Measurements from ENCODE around the gene CRACR2B. TPM values are rescaled to one million over a fixed set of nuclear protein-coding genes. Genes with fewer than 3 reads are reported as not detected.

Gene CRACR2B
- total RNA-seq, 1 experiment from 2014 or later = 17.5 TPM

DNA sequence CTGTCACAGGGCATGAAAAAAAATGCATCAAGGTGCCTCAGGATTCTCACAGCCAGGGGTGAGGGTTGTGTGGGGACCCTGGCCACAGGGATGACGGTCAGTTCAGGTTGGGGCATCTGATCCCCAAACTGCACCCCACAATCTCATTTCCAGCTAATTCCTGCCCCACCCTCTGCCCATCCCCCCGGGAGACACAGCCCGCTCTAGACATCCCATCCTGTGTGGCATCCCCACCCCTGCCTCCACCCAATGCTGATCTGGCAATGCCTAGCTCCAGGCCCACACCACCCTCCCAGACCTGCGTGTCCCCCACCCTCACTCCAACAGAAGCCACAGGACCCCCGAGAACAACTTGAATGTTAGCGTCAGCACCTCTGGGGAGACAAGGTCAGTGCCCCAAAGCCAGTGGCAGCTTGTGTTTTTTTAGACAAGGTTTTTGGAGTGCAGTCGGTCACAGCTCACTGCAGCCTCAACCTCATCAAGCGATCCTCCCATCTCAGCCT lies 40.2 kb downstream of the CRACR2B start:
- Histone ChIP-seq H3K4me2 (no peak overlapping the region), H3K27me3 (ENCODE audit: insufficient read depth, low read depth) (no peaks in the 10 kb centered on the region), H3K79me2 (ENCODE audit: low read depth) (no peaks in the 10 kb centered on the region), H3K4me1 (replicated peaks; ENCODE audit: insufficient read depth) (no peaks in the 10 kb centered on the region), H3K27ac (no peak overlapping the region), H3K4me3 (no peak overlapping the region), H3K9me3 (ENCODE audit: insufficient read depth, low read depth) (no peaks in the 10 kb centered on the region), H2AFZ (no peak overlapping the region), H3F3A (ENCODE audit: insufficient read depth, low read depth) (no peaks in the 10 kb centered on the region), H3K9me2 (ENCODE audit: insufficient read depth) (no peaks in the 10 kb centered on the region), H4K20me1 (ENCODE audit: insufficient read depth) (no peaks in the 10 kb centered on the region; the same call in 1 of the 2 replicates), H3K36me3 (ENCODE audit: low read depth) (no peaks in the 10 kb centered on the region)
- POLR2A ChIA-PET (ENCODE audit: unreplicated experiment) = no interaction called here
- TF ChIP-seq, protein P1, sequence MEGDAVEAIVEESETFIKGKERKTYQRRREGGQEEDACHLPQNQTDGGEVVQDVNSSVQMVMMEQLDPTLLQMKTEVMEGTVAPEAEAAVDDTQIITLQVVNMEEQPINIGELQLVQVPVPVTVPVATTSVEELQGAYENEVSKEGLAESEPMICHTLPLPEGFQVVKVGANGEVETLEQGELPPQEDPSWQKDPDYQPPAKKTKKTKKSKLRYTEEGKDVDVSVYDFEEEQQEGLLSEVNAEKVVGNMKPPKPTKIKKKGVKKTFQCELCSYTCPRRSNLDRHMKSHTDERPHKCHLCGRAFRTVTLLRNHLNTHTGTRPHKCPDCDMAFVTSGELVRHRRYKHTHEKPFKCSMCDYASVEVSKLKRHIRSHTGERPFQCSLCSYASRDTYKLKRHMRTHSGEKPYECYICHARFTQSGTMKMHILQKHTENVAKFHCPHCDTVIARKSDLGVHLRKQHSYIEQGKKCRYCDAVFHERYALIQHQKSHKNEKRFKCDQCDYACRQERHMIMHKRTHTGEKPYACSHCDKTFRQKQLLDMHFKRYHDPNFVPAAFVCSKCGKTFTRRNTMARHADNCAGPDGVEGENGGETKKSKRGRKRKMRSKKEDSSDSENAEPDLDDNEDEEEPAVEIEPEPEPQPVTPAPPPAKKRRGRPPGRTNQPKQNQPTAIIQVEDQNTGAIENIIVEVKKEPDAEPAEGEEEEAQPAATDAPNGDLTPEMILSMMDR (conservative IDR thresholded peaks at IDR 0.05) = no peak
- no peak for TF ChIP-seq EZH2 (IDR thresholded peaks at IDR 0.05; ENCODE audit: low read depth)
- no peak for DNase-seq
- no TSS peak for BruUV-seq (replicated peaks)
- intact Hi-C loops (cut with micrococcal nuclease; ENCODE audit: unreplicated experiment) = no loop called here
- CTCF ChIA-PET = no interaction called here

DNA sequence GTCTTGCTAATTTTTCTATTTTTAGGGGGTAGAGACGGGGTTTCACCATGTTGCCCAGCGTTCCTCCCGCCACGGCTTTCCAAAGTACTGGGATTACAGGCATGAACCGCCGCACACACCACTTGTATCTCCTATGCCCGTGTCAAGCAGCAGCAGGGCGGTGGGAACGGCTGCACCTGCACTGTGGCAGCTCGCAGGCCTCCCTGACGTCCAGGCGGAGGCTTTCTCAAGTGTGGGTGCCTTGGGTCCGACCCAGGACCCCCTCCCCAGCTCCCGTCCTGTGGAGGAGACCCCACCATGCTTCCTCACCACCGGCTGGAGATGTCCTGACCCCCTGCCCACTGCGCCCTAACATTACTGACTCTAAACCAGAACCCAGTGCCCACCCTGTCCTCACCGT lies 40.7 kb downstream of the CRACR2B start:
- Histone ChIP-seq H4K20me1 (ENCODE audit: insufficient read depth) (no peaks in the 10 kb centered on the region; the same call in 1 of the 2 replicates), H3K9me3 (ENCODE audit: insufficient read depth, low read depth) (no peaks in the 10 kb centered on the region), H3K4me1 (replicated peaks; ENCODE audit: insufficient read depth) (no peaks in the 10 kb centered on the region), H3K79me2 (ENCODE audit: low read depth) (no peaks in the 10 kb centered on the region), H3F3A (ENCODE audit: insufficient read depth, low read depth) (no peaks in the 10 kb centered on the region), H3K9me2 (ENCODE audit: insufficient read depth) (no peaks in the 10 kb centered on the region), H3K4me3 (no peak overlapping the region), H3K27ac (no peak overlapping the region), H2AFZ (no peak overlapping the region), H3K36me3 (ENCODE audit: low read depth) (no peaks in the 10 kb centered on the region), H3K4me2 (no peak overlapping the region), H3K27me3 (ENCODE audit: insufficient read depth, low read depth) (no peaks in the 10 kb centered on the region)
- POLR2A ChIA-PET (ENCODE audit: unreplicated experiment) = no interaction called here
- BruUV-seq (replicated peaks) = no TSS peak
- TF ChIP-seq, protein P1 (conservative IDR thresholded peaks at IDR 0.05) = no peak
- no peak for TF ChIP-seq EZH2 (IDR thresholded peaks at IDR 0.05; ENCODE audit: low read depth)
- intact Hi-C loops (cut with micrococcal nuclease; ENCODE audit: unreplicated experiment) = no loop called here
- CTCF ChIA-PET = no interaction called here
- DNase-seq = no peak

DNA sequence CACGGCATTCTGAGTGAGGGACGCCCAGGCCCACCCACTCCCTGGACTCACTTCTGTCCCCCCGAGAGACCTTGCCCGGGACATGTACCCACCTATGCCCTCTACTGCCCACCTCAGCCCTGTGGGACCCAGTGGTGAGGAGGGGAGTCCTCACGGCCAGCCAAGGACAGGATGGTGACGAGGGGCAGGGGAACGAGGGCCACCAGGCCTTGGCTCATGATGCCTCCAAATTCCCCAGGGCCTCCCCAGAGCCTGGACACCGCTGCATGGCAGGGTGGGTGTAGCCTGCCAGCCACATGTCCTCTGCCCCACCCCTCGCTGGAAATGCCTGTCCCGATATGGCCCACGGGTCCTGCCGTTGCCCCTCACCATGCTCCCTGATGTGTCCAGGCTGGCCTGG lies 41.1 kb downstream of the CRACR2B start:
- H3K79me2 ChIP-seq (ENCODE audit: low read depth) = no peaks in the 10 kb centered on the region
- H3K27ac ChIP-seq = no peak overlapping the region
- no peaks in the 10 kb centered on the region for H3K9me2 ChIP-seq (ENCODE audit: insufficient read depth)
- no peaks in the 10 kb centered on the region; the same call in 1 of the 2 replicates for H4K20me1 ChIP-seq (ENCODE audit: insufficient read depth)
- H3K4me2 ChIP-seq = no peak overlapping the region
- no peaks in the 10 kb centered on the region for H3F3A ChIP-seq (ENCODE audit: insufficient read depth, low read depth)
- no TSS peak for BruUV-seq (replicated peaks)
- TF ChIP-seq, protein P1 (conservative IDR thresholded peaks at IDR 0.05) = no peak
- no peak for TF ChIP-seq EZH2 (IDR thresholded peaks at IDR 0.05; ENCODE audit: low read depth)
- H3K4me1 ChIP-seq (replicated peaks; ENCODE audit: insufficient read depth) = no peaks in the 10 kb centered on the region
- CTCF ChIA-PET = no interaction called here
- no peaks in the 10 kb centered on the region for H3K27me3 ChIP-seq (ENCODE audit: insufficient read depth, low read depth)
- intact Hi-C loops (cut with micrococcal nuclease; ENCODE audit: unreplicated experiment) = no loop called here
- no peak overlapping the region for H3K4me3 ChIP-seq
- H3K36me3 ChIP-seq (ENCODE audit: low read depth) = no peaks in the 10 kb centered on the region
- no peak overlapping the region for H2AFZ ChIP-seq
- H3K9me3 ChIP-seq (ENCODE audit: insufficient read depth, low read depth) = no peaks in the 10 kb centered on the region
- POLR2A ChIA-PET (ENCODE audit: unreplicated experiment) = no interaction called here
- no peak for DNase-seq
